Measurements from ENCODE around the gene DUSP22.

GRCh38 chr6:313917-314316 is 21.6 kb downstream of the DUSP22 start:
- TF ChIP-seq CTCF (IDR thresholded peaks at IDR 0.05) (no peak), POLR2A (IDR thresholded peaks at IDR 0.05) (no peak), POLR2AphosphoS5 (IDR thresholded peaks at IDR 0.05) (no peak)
